HepG2 (cell line): ENCODE data around the gene KRT14. TPM values are rescaled to one million over a fixed set of nuclear protein-coding genes. Genes with fewer than 3 reads are reported as not detected.

Experiments used
- ATAC-seq: fragments of 200-7000 bp; cut with Tn5 transposase; 3 replicates; pipeline ENCODE4 v1.9.1; 2020; ENCODE audit warnings: mild to moderate bottlenecking, moderate library complexity
- BruUV-seq: library from RNA; stranded (reverse); fragments of 400-500 nt; replicated peaks from 2 replicates; lab custom pipeline; 2021; lab: Mats Ljungman, UMichigan
- CTCF ChIA-PET: fragments of 300-600 bp; formaldehyde crosslinking; extraction: SDS; loops from one replicate; lab custom pipeline; 2021; ENCODE audit warnings: low total read pairs, inconsistent platforms, low intra/inter-chr PET ratio; lab: Yijun Ruan, JAX
- POLR2A ChIA-PET: fragments of 350-600 bp; sonication (Branson Sonifier 250); formaldehyde crosslinking; loops from one replicate; lab custom pipeline; 2020; ENCODE audit warnings: antibody characterized with exemption, inconsistent platforms; lab: Yijun Ruan, JAX
- DNase-seq: peaks from one replicate; pipeline ENCODE4 v3.0.0-alpha.2; 2015; ENCODE audit warnings: low spot score
- FAIRE-seq: peaks from 3 replicates; lab custom pipeline; 2011; peaks lifted over from hg19 to GRCh38; lab: Jason Lieb, UNC
- H2AFZ ChIP-seq: one replicate; pipeline ENCODE4 v1.6.1; 2011; ENCODE audit warnings: low read length, inconsistent platforms
- H3K27ac ChIP-seq: fragments of 300-600 bp; 3 replicates; pipeline ENCODE4 v1.8.0; 2011; ENCODE audit warnings: mixed run types, mild to moderate bottlenecking, mixed read lengths, low read length, inconsistent platforms; ENCODE audit not compliant: insufficient read depth; ENCODE audit errors: extremely low read length
- H3K27me3 ChIP-seq, 2 experiments: fragments of 200-600 bp in 1 of 2; 2 replicates in 1 of 2; 3 replicates in 1 of 2; pipeline versions ENCODE4 v1.6.0 to v1.8.0; 2011; ENCODE audit warnings: low read length in 2 of 2, mild to moderate bottlenecking in 2 of 2, moderate library complexity in 2 of 2, inconsistent platforms in 1 of 2; ENCODE audit not compliant: insufficient read depth in 2 of 2, control insufficient read depth in 1 of 2
- H3K36me3 ChIP-seq, 2 experiments: fragments of 200-600 bp in 1 of 2; replicated peaks in 1 of 2; 2 replicates in 1 of 2; 3 replicates in 1 of 2; pipeline versions ENCODE4 v1.5.1 to v1.8.0; 2011; ENCODE audit warnings: low read length in 2 of 2, inconsistent platforms in 1 of 2; ENCODE audit not compliant: insufficient read depth in 2 of 2, control insufficient read depth in 1 of 2
- H3K4me1 ChIP-seq: 2 replicates; pipeline ENCODE4 v1.5.1; 2012; ENCODE audit warnings: low read length, inconsistent platforms; ENCODE audit not compliant: insufficient read depth
- H3K4me2 ChIP-seq: 2 replicates; pipeline ENCODE4 v1.6.0; 2011; ENCODE audit warnings: low read depth, low read length, inconsistent platforms
- H3K4me3 ChIP-seq, 3 experiments: fragments of 200-600 bp in 1 of 3; sonication (generic), shearing (Covaris generic) in 1 of 3; replicated peaks in 1 of 3; 2 replicates each; pipeline ENCODE4 v1.5.1; 2011 to 2016; ENCODE audit warnings: low read length in 3 of 3, inconsistent platforms in 2 of 3, low read depth in 2 of 3, mild to moderate bottlenecking in 2 of 3, control low read depth in 1 of 3, mixed read lengths in 1 of 3; ENCODE audit not compliant: insufficient read depth in 1 of 3
- H3K79me2 ChIP-seq: one replicate; pipeline ENCODE4 v1.6.1; 2011; ENCODE audit warnings: low read length, inconsistent platforms; ENCODE audit not compliant: insufficient read depth
- H3K9ac ChIP-seq: 2 replicates; pipeline ENCODE4 v1.6.0; 2011; ENCODE audit warnings: mild to moderate bottlenecking, low read depth, low read length, inconsistent platforms; ENCODE audit not compliant: insufficient read depth
- H3K9me3 ChIP-seq: 2 replicates; pipeline ENCODE4 v1.5.1; 2012; ENCODE audit warnings: mild to moderate bottlenecking, low read length
- H4K20me1 ChIP-seq: 2 replicates; pipeline ENCODE4 v1.6.0; 2011; ENCODE audit warnings: inconsistent platforms, mild to moderate bottlenecking, low read length, moderate library complexity; ENCODE audit not compliant: insufficient read depth
- ELF1 ChIP-seq: sonication (generic); formaldehyde crosslinking; IDR thresholded peaks from 2 replicates; pipeline ENCODE4 v1.4.0; 2020; ENCODE audit warnings: missing genetic modification reagents
- KLF11 ChIP-seq: IDR thresholded peaks from 2 replicates; pipeline ENCODE4 v1.6.1; 2016; ENCODE audit warnings: missing compliant biosample characterization
- SAP130 ChIP-seq: IDR thresholded peaks from 2 replicates; pipeline ENCODE4 v1.6.1; 2016; ENCODE audit warnings: low read depth
- SP140L ChIP-seq: sonication (generic); formaldehyde crosslinking; IDR thresholded peaks from 2 replicates; pipeline ENCODE4 v1.4.0; 2020; ENCODE audit warnings: missing genetic modification reagents, borderline replicate concordance
- ZFP1 ChIP-seq: IDR thresholded peaks from 2 replicates; pipeline ENCODE4 v1.6.1; 2016
- ZNF572 ChIP-seq: sonication (generic); formaldehyde crosslinking; IDR thresholded peaks from 2 replicates; pipeline ENCODE4 v1.5.1; 2020; ENCODE audit warnings: mild to moderate bottlenecking, missing genetic modification reagents
- WGBS: methylation state at CpG from one replicate; pipeline ENCODE4 v1.1.6; 2017; ENCODE audit warnings: low lambda C conversion rate; 5-methylcytosine and 5-hydroxymethylcytosine counted together
- in situ Hi-C: cut with HindIII; loops from 2 replicates; pipeline ENCODE4 v1.10.0; 2017; ENCODE audit warnings: low pct_unique_long_range_greater_than_20kb; ENCODE audit not compliant: extremely low pct_ligation_motif_present
- intact Hi-C: fragments of 100-400 bp; cut with micrococcal nuclease; formaldehyde crosslinking; loops from one replicate; pipeline ENCODE4 v1.10.0; 2022; ENCODE audit not compliant: unreplicated experiment
- polyA plus RNA-seq, 8 experiments: library from polyadenylated mRNA; depleted of rRNA in 3 of 8; stranded (reverse) in 7 of 8; unstranded in 1 of 8; fragments of >200 nt; fragmentation: Illumina TruSeq in 4 of 8; extraction: Trizol in 4 of 8; gene quantifications; 2 replicates each; pipeline versions ENCODE4 v1.2.1 to v1.2.3, GENCODE V29; 2011 to 2016; ENCODE audit warnings: low read depth in 4 of 8, missing spikeins in 1 of 8, mixed read lengths in 1 of 8; ENCODE audit not compliant: insufficient read depth in 1 of 8
- total RNA-seq, 5 experiments: library from RNA; depleted of rRNA; stranded (reverse); fragments of >200 nt; fragmentation: Illumina TruSeq; extraction: Trizol; gene quantifications; 2 replicates each; pipeline ENCODE4 v1.2.3, GENCODE V29; 2016; ENCODE audit warnings: low read depth in 1 of 5
- TF ChIP-seq, protein P1 (sequence below): sonication (generic); formaldehyde crosslinking; IDR thresholded peaks from 2 replicates; pipeline ENCODE4 v1.5.0; 2020; ENCODE audit warnings: mild to moderate bottlenecking, missing genetic modification reagents
- TF ChIP-seq, protein P2 (sequence below): sonication (generic); formaldehyde crosslinking; IDR thresholded peaks from 2 replicates; pipeline ENCODE4 v1.4.0; 2020; ENCODE audit warnings: low read depth, mild to moderate bottlenecking, missing genetic modification reagents
- TF ChIP-seq, protein P3 (sequence below): sonication (generic); formaldehyde crosslinking; IDR thresholded peaks from 2 replicates; pipeline ENCODE4 v1.4.0; 2020; ENCODE audit warnings: missing genetic modification reagents, borderline replicate concordance

KRT14 gene
- total and polyA plus RNA-seq, 2 of the 13 experiments (the other 11 are each of a cell fraction or from before 2014, with no cell fraction given), result 0.09 TPM; not detected in 1

DNA sequence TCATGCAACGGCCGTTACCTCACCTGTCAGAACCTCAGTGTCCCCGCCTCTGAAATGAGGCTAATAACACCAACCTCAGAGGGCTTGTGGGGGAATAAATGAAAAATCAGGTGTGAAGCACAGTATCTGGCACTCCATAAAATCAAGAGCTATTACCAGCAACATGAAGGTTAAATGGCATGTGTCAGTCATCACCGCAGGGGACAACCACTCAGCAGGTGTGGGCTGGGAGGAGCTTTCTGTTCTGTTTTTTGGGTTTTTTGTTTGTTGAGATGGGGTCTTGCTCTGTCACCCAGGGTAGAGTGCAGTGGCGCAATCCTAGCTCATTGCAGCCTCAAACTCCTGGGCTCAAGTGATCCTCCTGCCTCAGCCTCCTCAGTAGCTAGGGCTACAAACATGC, 41.8 kb downstream of the KRT14 start:
- H3K9me3 ChIP-seq, result no peaks in the 10 kb centered on the region
- no peak for DNase-seq
- no peak for FAIRE-seq
- H3K4me1 ChIP-seq, result peaks cover 57% of the 10 kb centered on the region
- peaks cover 2 to 14% of the 10 kb centered on the region in 2 experiments; a peak in 1 of 5 replicates for H3K27me3 ChIP-seq
- H4K20me1 ChIP-seq, result no peaks in the 10 kb centered on the region
- intact Hi-C loops (no loop called here), in situ Hi-C loops (loop anchor here (5.0 kb wide), 2 partner anchors 58 to 117 kb away; partner anchors contain the start of gene KRT36)
- POLR2A ChIA-PET, result interaction anchor here (1.0 to 1.3 kb wide), 3 partner anchors 16 to 144 kb away, joined by 3 to 19 read pairs (median 6); partner anchors contain the start of genes EIF1 and KRT19
- CTCF ChIA-PET, result no interaction called here
- H3K79me2 ChIP-seq, result no peaks in the 10 kb centered on the region
- BruUV-seq, result no TSS peak
- WGBS, result 49% methylated on average over 5 of the region's 5 CpGs
- H3K27ac ChIP-seq, result no peak overlapping the region
- H3K36me3 ChIP-seq, result no peaks in the 10 kb centered on the region
- H3K4me2 ChIP-seq, result peak overlapping the region; percentile 76
- no peak overlapping the region for H3K9ac ChIP-seq
- no peak for ATAC-seq
- H2AFZ ChIP-seq, result no peak overlapping the region
- TF ChIP-seq, protein P1, sequence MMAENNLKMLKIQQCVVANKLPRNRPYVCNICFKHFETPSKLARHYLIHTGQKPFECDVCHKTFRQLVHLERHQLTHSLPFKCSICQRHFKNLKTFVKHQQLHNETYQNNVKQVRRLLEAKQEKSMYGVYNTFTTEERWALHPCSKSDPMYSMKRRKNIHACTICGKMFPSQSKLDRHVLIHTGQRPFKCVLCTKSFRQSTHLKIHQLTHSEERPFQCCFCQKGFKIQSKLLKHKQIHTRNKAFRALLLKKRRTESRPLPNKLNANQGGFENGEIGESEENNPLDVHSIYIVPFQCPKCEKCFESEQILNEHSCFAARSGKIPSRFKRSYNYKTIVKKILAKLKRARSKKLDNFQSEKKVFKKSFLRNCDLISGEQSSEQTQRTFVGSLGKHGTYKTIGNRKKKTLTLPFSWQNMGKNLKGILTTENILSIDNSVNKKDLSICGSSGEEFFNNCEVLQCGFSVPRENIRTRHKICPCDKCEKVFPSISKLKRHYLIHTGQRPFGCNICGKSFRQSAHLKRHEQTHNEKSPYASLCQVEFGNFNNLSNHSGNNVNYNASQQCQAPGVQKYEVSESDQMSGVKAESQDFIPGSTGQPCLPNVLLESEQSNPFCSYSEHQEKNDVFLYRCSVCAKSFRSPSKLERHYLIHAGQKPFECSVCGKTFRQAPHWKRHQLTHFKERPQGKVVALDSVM (CRISPR knock-in tag), result peak; percentile 48; the same call in 1 of the 2 replicates
- no peak for TF ChIP-seq KLF11
- 0 out of 6 replicates have a peak overlapping the region, but pooled peaks of 1 of the 3 experiments have one; percentile 47 for H3K4me3 ChIP-seq

DNA sequence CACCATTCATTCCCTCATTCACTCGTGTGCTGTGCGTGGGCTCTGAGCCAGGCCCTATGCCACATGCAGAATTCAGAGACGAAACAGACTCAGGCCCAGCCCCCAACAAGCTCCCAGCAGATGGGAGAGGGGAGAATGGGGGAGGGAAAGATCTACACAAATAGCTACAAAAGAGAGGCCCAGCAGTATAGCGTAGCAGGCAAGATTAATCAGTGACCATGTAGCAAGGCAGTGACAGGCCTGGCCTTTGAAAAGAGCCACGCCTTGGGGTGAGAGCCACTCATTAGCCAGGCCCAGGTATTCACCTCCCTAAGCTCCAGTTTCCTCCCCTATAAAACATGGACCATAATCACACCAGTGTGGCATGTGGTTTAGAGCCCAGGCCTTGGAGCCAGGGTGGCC, 42.2 kb downstream of the KRT14 start:
- peak; percentile 79 for DNase-seq
- Histone ChIP-seq H3K79me2 (no peaks in the 10 kb centered on the region), H3K9ac (0 out of 2 replicates have a peak overlapping the region, but pooled peaks have one; percentile 24), H3K4me1 (peaks cover 57% of the 10 kb centered on the region), H3K27ac (no peak overlapping the region), H4K20me1 (no peaks in the 10 kb centered on the region), H3K4me2 (peak overlapping the region; percentile 76), H3K36me3 (no peaks in the 10 kb centered on the region), H3K27me3 (peaks cover 2 to 14% of the 10 kb centered on the region in 2 experiments; a peak in 1 of 5 replicates), H3K4me3 (peak overlapping the region; percentile 20 to 47 (median 22); a peak in 3 of 6 replicates), H2AFZ (peak overlapping the region; percentile 47), H3K9me3 (no peaks in the 10 kb centered on the region)
- FAIRE-seq, result peak; percentile 65
- intact Hi-C loops (no loop called here), in situ Hi-C loops (no loop called here)
- ChIA-PET CTCF (no interaction called here), POLR2A (interaction anchor here (1.0 to 1.3 kb wide), 3 partner anchors 15 to 144 kb away, joined by 3 to 19 read pairs (median 6); partner anchors contain the start of genes EIF1 and KRT19)
- no TSS peak for BruUV-seq
- ATAC-seq, result peak; percentile 33; the same call in 2 of the 3 replicates
- WGBS, result 0% methylated on average over 5 of the region's 5 CpGs
- TF ChIP-seq, protein P2, sequence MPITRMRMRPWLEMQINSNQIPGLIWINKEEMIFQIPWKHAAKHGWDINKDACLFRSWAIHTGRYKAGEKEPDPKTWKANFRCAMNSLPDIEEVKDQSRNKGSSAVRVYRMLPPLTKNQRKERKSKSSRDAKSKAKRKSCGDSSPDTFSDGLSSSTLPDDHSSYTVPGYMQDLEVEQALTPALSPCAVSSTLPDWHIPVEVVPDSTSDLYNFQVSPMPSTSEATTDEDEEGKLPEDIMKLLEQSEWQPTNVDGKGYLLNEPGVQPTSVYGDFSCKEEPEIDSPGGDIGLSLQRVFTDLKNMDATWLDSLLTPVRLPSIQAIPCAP (CRISPR knock-in tag), result no peak
- TF ChIP-seq ZFP1 (CRISPR knock-in tag) (no peak), ZNF572 (CRISPR knock-in tag) (peak; percentile 71; the same call in 1 of the 2 replicates), ELF1 (CRISPR knock-in tag) (no peak), SP140L (no peak), SAP130 (CRISPR knock-in tag) (peak; percentile 25; the same call in 1 of the 2 replicates)
- TF ChIP-seq, protein P3, sequence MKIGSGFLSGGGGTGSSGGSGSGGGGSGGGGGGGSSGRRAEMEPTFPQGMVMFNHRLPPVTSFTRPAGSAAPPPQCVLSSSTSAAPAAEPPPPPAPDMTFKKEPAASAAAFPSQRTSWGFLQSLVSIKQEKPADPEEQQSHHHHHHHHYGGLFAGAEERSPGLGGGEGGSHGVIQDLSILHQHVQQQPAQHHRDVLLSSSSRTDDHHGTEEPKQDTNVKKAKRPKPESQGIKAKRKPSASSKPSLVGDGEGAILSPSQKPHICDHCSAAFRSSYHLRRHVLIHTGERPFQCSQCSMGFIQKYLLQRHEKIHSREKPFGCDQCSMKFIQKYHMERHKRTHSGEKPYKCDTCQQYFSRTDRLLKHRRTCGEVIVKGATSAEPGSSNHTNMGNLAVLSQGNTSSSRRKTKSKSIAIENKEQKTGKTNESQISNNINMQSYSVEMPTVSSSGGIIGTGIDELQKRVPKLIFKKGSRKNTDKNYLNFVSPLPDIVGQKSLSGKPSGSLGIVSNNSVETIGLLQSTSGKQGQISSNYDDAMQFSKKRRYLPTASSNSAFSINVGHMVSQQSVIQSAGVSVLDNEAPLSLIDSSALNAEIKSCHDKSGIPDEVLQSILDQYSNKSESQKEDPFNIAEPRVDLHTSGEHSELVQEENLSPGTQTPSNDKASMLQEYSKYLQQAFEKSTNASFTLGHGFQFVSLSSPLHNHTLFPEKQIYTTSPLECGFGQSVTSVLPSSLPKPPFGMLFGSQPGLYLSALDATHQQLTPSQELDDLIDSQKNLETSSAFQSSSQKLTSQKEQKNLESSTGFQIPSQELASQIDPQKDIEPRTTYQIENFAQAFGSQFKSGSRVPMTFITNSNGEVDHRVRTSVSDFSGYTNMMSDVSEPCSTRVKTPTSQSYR (CRISPR knock-in tag), result peak; percentile 34; the same call in 1 of the 2 replicates
